GM21381 (cell line): ENCODE results near the gene MYCT1.
"Not testable (repeated sequence)": the region's sequence is repeated elsewhere in the genome, so short reads cannot be mapped to it uniquely, and the experiment has no call there.

Experiments
- ATAC-seq: cut with Tn5 transposase; IDR thresholded peaks from one replicate; pipeline ENCODE4 v1.9.1; 2021; ENCODE audit warnings: mild to moderate bottlenecking, moderate library complexity; ENCODE audit not compliant: unreplicated experiment

The MYCT1 gene, protein sequence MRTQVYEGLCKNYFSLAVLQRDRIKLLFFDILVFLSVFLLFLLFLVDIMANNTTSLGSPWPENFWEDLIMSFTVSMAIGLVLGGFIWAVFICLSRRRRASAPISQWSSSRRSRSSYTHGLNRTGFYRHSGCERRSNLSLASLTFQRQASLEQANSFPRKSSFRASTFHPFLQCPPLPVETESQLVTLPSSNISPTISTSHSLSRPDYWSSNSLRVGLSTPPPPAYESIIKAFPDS

DNA sequence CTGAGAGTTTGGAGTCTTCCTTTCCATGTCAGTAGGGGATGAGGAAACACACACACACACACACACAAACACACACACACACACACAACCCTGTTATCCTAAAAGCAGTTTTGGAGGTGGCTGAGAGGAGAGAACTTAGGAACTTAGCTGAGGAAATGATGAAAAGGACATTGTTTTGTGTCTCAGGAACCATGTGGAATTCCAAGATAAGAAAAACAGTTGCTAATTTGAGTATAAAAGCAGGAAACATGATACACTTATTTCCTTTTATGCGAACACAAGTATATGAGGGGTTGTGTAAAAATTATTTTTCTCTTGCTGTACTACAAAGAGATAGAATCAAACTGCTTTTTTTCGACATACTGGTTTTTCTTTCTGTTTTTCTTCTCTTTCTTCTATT is at the start of gene MYCT1:
MYCT1 (plus strand) TSS at position 264 of the 400 bp plus-strand sequence; CDS start at position 270, 6 bp downstream.
- ATAC-seq = no peak

DNA sequence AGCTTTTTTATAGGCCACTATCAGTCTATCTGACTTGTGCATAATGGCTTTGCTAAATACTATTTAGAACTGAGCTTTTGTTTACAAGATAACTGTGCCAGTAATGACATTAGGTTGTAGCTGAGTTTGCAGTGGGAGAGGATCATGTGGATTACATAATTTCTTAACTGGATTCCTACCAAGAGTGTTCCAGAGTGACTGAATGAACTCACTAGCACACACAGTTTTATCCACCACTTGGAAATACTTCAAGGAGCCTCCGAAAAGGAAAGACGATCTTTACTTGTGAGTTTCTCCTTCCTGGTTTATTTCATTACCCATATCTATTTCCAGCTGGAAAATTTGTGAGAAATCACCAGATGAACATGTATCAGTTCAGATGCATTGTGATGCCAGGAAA is 49.6 kb upstream of the MYCT1 start:
- ATAC-seq = no peak

DNA sequence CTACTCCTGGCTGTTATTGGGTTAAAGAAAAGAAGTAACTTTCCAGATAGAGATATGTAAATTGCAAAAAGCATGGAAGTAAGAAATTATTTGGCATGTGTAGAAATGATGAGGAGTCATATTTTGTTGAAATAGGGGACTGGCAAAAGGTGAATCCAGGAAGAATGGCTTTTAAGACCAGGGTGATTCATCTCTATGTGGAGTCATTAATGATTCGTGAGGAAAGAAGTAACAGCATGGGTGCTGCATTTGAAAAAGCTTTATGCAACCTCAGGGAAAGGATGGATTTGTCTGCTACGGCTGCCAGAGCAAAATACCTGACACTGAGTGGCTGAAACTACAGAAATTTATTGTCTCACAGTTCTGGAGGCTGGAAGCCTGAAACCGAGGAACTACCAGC is 45.7 kb upstream of the MYCT1 start:
- ATAC-seq = no peak

DNA sequence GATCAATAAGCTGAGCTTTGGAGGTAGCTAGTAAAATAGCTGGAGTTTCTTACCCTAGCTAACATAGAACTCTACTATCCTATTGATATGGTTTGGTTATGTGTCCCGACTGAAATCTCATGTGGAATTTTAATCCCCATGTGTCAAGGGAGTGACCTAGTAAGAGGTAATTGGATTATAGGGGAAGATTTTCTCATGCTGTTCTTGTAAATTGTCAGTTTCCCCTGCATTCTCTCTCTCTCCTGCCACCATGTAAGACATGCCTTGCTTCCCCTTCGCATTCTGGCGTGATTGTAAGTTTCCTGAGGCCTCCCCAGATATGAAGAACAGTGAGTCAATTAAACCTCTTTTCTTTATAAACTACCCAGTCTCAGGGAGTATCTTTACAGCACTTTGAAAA is 35.9 kb upstream of the MYCT1 start:
- no peak for ATAC-seq

DNA sequence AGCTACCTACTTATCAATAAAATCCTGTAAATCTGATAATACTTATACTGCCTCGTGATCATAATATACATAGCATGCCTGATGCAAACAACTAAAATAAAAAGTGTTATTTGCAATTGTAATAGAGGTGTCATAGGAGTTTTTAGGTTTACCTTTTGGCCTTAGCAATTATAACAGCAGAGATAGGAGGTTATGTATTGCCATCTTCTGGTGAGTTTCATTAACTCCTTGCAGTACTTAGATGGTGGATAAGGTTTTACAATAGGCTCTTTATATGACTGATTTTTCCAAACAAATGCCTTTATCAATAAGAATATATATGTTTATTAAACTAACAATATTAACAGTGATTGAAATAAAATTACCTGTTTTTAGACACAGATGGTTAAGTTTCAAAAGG is 27.8 kb upstream of the MYCT1 start:
- ATAC-seq = no peak

DNA sequence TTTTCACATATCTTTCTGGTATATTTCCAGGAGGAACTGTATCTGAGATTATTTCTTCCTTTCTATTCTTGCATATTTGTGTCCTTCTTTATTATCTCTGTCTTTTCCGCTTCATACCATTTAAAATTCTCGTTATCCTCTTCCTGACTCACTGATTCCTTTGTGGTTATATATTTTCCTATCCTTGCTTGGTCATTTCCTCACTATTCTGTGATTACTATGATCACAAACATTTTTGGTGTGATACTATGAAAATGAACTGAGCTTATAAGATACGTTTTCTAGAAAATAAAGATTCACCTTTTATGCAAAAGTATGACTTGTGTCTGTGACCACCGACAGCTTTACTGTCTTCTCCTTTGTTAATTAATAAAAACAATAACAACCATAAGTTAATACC is 26.5 kb upstream of the MYCT1 start:
- no peak for ATAC-seq

DNA sequence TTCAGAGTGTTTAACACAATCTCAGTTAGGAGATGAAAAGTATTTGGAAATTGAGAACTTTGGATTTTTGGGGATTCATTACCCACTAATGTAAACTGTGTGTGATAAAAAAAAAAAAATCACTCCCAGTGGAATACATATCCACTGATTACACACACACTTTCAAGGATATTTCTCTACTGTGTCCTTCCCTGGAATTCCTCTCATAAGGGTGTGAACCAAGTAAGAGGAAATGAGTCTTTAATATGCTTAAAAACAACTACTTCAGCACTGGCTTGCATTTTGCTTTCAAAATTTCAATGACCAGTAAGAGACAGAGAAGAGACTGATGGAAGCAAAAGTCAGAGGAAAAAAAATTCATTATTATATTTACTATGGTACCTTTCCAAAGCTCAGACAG is 24.5 kb upstream of the MYCT1 start:
- no peak for ATAC-seq

DNA sequence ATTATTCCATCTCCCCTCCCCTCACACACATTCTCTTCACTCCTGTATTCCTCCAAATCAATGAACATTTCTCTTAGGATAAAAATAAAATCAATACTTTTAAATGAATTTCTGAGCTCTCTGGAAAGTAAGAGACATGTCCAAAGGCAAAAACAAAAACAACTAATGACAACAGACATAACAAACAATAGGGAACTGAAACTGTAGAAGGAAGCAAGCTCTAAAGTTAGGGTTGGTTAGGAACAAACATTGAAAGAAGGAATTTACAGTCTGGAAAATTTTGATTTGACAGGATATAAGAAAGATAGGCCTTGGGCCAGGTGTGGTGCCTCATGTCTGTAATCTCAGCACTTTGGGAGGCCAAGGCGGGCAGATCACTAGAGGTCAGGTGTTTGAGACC is 17.5 kb upstream of the MYCT1 start:
- no peak for ATAC-seq

DNA sequence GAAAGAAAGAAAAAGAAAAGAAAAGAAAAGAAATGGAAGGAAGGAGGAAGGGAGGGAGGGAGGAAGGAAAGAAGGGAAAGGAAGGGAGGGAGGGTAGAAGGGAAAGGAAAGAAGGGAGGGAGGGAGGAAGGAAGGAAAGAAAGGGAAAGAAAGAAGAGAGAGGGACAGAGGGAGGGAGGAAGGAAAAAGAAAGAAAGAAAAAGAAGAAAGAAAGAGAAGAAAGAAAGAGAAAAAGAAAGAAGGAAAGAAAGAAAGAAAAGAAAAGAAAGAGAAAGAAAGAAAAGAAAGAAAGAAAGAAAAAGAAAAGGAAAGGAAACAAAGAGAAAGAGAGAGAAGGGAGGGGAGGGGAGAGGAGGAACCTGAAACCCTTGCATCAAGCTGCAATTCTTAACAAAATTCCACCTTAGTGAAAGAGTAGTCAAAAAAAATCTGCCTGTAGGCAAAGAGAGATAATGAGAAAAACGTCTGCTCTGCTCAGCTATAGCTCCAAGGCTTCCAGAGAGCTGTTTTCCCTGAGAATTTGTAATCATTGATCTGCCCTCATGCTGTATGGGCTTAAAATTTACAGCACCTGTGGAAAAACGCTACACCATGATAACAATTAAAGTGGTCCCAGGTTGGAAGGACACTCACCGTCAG is 16.7 kb upstream of the MYCT1 start:
- no peak for ATAC-seq

DNA sequence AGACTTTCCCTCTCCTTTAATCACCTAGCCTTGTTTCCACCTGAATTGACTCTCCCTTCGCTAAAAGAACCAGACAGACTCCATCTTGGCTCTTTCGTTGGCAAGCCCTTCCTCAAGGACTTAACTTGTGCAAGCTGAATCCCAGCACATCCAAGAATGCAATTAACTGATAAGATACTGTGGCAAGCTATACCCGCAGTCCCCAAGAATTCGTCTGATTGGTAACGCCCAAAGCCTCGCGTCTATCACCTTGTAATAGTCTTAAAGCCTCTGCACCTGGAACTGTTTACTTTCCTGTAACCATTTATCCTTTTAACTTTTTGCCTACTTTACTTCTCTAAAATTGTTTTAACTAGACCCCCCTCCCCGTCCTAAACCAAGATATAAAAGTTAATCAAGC is 15.6 kb upstream of the MYCT1 start:
- ATAC-seq = no peak

DNA sequence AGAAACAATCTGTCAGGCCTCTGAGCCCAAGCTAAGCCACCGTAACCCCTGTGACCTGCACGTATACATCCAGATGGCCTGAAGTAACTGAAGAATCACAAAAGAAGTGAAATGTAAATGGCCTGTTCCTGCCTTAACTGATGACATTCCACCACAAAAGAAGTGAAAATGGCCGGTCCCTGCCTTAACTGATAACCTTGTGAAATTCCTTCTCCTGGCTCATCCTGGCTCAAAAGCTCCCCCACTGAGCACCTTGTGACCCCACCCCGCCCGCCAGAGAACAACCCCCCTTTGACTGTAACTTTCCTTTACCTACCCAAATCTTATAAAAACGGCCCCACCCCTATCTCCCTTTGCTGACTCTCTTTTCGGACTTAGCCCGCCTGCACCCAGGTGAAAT is 14.8 kb upstream of the MYCT1 start:
- not testable (repeated sequence) for ATAC-seq

DNA sequence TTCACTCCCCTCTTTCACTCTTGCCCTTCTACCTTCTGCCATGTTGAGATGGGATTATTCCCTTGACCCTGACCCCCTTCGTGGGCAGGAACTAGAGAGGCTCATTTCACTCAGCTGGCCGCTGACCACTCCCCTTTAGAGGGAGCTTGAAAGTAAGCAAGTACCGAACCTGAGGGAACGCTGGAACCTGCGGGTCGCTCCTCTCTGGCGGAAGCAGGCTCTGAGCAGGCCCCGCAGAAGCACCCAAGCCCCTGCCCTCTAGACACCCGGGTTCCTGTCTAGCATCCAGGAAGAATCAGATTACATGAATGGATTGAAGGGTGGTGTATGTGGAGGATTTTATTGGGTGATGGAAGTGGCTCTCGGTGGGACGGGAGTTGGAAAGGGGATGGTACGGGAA is 11.9 kb upstream of the MYCT1 start:
- ATAC-seq = no peak

DNA sequence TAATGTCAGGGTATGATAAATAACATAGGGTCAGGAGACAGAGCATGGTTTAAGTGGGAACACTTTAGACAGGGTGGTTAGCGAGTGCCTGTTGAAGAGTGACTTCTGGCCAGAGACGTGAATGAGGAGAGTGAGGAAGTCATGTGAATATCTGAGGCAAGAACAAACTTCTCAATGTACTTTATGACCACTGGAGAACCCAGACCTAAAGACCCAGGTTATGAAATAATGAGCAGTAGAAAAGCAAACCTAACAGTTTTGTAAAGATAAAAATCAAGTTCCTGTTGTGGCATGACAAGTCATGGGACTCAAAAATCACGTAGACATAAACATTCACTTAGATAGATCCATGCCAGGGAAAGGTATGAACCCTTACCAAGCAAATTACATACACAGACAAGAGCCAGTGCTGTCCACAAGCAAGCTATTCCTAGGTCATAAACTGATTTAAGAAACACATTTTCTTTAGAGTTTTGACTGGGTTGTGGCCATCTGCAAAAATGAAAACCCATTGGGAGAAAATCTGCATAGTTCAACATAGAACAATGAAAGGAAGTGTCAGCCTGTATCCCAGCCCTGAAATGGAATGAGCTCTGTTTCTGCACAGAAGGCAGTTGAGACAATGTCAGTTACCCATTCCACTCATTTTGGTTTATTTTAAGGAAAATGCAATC is 2.2 kb upstream of the MYCT1 start:
- ATAC-seq = no peak

DNA sequence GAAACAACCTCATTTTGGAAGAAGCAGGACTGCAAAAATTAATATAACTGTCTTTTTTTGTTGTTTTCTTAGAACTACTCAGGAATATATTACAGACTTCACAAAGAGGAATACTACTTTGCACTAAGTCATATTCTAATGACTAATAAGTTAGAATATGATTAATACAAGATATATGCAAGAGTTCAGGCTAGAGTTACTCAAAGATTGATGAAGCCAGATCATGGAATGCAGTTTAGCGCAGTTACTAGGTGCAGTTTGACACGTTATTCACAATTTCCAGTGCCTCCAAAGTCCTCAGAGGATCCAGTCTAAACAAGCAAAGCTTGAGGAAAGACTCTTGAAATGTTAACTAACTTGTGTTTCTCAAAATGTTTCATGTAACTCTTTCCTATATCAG is 1.2 kb upstream of the MYCT1 start:
- no peak for ATAC-seq

DNA sequence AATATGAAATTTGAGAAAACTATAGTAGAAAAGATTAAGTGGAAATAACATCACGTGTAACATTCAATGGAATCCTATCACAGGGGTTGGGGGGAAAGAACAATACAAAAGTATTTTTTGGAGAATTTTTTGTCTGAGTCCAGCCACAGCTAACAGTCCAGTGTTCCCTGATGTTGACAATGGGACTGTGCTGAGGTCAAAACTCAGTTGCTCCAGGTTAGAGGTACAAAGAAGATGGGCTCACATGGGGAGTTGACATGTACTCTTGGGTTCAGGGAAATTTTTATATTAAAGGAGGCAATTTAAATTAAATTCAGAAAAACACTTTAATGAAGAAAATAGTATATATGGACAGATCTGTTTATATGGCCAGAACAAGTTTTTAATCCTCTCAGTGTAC is 995 bp downstream of the MYCT1 start:
- ATAC-seq = no peak

DNA sequence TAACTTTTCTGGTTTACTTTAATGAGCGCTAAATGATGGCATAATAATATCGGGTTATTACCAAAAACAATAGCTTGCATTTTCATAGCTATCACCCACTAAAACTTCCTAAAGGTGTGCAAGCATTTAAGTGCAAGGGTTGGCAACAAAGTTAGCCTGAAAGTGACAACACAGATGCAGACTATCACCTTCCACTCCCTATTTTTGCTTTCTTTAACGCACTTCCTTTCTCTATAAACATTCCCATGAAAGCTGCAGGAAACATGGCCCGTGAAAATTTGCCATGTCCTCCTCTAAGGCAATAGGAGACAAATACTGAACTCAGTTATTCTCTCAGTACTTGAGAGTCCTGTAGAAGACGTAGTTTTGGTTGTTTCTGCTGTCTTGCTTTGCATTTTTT is 2.7 kb downstream of the MYCT1 start:
- no peak for ATAC-seq

DNA sequence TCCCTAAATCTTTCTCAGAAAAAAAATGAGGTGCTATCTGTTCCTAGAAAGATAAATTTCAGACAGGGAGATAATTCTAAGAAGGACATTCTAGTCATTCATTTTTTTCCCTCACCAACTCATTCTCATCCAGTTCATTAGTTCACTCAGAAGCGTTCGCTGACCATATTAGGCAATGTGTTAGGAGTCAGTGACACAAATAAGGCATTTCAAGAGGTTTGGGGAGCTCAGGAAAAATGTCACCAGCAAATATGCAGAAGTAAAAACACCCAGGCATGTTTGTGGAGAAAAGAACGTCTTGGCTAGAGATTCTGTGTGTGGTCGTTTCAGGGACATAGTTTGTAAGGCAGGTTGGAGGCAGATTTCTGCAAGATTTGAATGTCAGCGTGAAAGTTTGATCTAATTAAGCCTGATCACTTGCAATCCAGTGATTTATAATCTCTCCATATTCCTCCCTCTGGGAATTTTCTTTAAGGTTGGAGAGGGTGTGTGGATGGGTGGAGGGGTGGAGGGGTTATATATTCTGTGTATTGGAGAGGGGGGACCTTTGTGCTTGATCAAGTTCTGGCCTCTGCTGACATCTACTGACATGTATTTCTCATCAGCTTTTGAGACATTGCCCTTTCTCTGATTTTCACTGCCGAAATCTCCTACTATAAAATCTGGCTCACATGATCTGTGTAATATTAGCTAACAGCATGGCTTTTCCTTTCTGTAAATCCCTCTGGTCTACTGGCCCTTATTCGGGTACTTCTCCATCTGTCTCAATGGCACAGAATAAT is 3.6 kb downstream of the MYCT1 start:
- no peak for ATAC-seq

DNA sequence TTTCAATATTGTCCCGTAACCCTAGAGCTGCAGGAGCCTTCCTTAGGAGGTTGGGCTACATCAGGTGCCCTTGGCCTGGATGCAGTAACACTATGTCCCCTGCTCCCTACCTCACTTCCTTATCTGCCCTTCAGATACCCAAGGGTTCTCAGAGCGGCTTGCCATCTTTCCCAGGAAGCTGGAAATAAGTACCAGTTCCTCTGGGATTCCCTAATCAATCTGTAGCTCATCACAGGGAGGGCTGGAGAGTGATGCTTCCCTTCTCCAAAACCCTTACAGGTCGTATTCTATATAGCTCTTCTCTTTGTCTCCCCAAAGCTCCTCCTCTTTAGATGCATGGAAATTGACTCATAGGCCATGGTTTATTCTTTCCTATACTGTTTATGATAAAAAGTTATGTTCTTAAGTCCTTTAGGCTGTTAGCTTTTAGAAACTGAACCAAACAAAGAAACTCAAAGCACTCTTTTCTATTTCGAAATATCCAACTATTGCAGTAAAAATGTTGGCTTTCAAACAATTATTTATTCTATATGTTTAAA is 4.2 kb downstream of the MYCT1 start:
- ATAC-seq = no peak

DNA sequence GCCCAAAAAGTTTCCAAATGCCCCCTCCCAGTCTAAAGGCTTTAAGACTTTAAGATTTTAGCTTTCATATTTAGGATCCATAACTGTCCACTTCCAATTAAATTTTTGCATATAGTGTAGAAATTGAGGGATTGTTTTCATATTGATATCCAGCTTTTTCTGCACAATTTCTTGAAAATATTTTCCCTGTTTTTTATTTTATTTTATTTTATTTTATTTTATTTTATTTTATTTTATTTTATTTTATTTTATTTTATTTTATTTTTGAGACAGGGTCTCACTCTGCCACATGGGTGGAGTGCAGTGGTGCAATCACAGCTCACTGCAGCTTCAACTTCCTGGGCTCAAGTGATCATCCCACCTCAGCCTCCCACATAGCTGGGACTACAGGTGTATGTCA is 6.1 kb downstream of the MYCT1 start:
- ATAC-seq = not testable (repeated sequence)

DNA sequence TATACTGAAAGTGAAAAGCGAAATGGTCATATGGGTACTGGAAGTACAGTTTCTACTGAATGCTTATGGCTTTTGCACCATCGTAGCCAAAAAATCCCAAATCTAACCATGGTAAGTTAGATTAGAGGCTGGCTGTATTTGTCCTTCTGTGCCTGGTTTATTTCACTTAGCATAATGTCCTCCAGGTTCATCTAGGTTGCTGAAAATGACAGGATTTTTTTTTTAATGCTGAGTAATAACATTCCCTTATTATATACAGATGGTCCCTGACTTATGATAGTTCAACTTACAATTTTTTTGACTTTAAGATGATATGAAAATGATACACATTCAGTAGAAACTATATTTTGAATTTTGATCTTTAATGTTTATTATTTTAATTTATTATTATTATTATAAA is 7.6 kb downstream of the MYCT1 start:
- ATAC-seq = no peak

DNA sequence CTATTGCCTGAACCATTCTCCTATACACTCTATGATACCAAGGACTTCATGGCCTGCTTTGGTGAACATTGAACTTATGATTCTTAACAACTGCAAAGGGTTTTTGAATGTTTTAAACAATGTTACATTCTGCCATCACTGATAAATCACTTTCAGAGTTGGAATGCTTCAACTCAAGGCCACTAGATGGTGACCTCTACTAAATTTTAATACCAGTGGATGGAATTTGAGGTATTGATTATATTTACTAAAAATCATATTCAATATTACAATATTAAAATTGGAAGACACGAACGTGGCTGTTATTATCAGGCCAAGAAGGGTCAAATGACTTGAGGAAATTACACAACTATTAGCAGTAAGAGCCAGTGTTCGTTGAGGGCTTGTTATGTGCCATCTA is 18.6 kb downstream of the MYCT1 start:
- ATAC-seq = no peak
